Gastroesophageal sphincter (tissue), 4 donors: ENCODE data around the gene HOGA1. TPM values are rescaled to one million over a fixed set of nuclear protein-coding genes. Genes with fewer than 3 reads are reported as not detected.

ENCODE experiments used
- ATAC-seq: fragments of 150-250 bp; one replicate; pipeline ENCODE4 v1.9.1; 2016; ENCODE audit warnings: mild to moderate bottlenecking, moderate library complexity
- H3K27ac ChIP-seq, 4 donors: fragments of 200-600 bp; sonication (generic) in 3 of 4; 1 replicate in 3 of 4; 2 replicates in 1 of 4; pipeline ENCODE4 v1.5.1; 2016 to 2019
- H3K27me3 ChIP-seq: fragments of 200-600 bp; sonication (generic); one replicate; pipeline ENCODE4 v1.5.1; 2019
- H3K36me3 ChIP-seq, 2 donors: fragments of 200-600 bp; sonication (generic); one replicate each; pipeline ENCODE4 v1.5.1; 2019; ENCODE audit warnings: control low read depth in 1 of 2
- H3K4me1 ChIP-seq, 3 donors: fragments of 200-600 bp; sonication (generic); 1 replicate in 2 of 3; 2 replicates in 1 of 3; pipeline ENCODE4 v1.5.1; 2016 to 2019; ENCODE audit warnings: control low read depth in 2 of 3
- H3K4me3 ChIP-seq, 2 donors: fragments of 200-600 bp; sonication (generic); one replicate each; pipeline ENCODE4 v1.5.1; 2019; ENCODE audit warnings: mild to moderate bottlenecking in 1 of 2, moderate library complexity in 1 of 2
- H3K9me3 ChIP-seq, 3 donors: fragments of 200-600 bp; sonication (generic); one replicate each; pipeline ENCODE4 v1.5.1; 2017 to 2019; ENCODE audit warnings: control low read depth in 2 of 3
- CTCF ChIP-seq, 4 experiments: fragments of 200-600 bp in 2 of 4; fragments of 450-650 bp in 2 of 4; sonication (generic) in 1 of 4; IDR thresholded peaks; one replicate each; pipeline ENCODE4 v1.5.1; 2017 to 2019; ENCODE audit warnings: antibody characterized with exemption in 4 of 4, mild to moderate bottlenecking in 2 of 4, moderate library complexity in 2 of 4
- EP300 ChIP-seq: sonication (generic); formaldehyde crosslinking; IDR thresholded peaks from one replicate; pipeline ENCODE4 v1.6.1; 2017; ENCODE audit warnings: antibody characterized with exemption, mild to moderate bottlenecking
- POLR2A ChIP-seq, 2 donors: fragments of 450-650 bp; IDR thresholded peaks; one replicate each; pipeline ENCODE4 v1.6.1; 2017; ENCODE audit warnings: antibody characterized with exemption in 2 of 2, mild to moderate bottlenecking in 2 of 2, moderate library complexity in 1 of 2
- POLR2AphosphoS5 ChIP-seq: sonication (generic); formaldehyde crosslinking; IDR thresholded peaks from one replicate; pipeline ENCODE4 v1.6.1; 2017; ENCODE audit warnings: antibody characterized with exemption
- WGBS, 2 donors: methylation state at CpG; one replicate each; pipeline ENCODE4 v1.1.5; 2018; ENCODE audit warnings: low coverage in 1 of 2; 5-methylcytosine and 5-hydroxymethylcytosine counted together
- total RNA-seq, 4 donors: library from RNA; depleted of rRNA; stranded (reverse); fragments of >200 nt; gene quantifications; one replicate each; pipeline ENCODE4 v1.1.0, GENCODE V29; 2016

The HOGA1 gene
- total RNA-seq, 4 donors from 2014 or later, result 0.62 to 2.5 (median 1.1) TPM

- 63% methylated on average over 8 of the region's 10 CpGs; no CpG with 5 or more reads in 1 of the 2 donors for WGBS, 2 donors
- TF ChIP-seq CTCF (IDR thresholded peaks at IDR 0.05) (no peak), POLR2AphosphoS5 (peak; percentile 70), POLR2A (IDR thresholded peaks at IDR 0.05) (no peak)
- Histone ChIP-seq H3K27me3 (no peaks in the 10 kb centered on the region), H3K4me3 (no peak overlapping the region), H3K4me1 (peaks cover 4 to 62% (median 18%) of the 10 kb centered on the region in 3 donors), H3K9me3 (no peaks in the 10 kb centered on the region), H3K27ac (peak overlapping the region; percentile 43 to 89 (median 84)), H3K36me3 (no peaks in the 10 kb centered on the region)
- peak; percentile 87 for ATAC-seq
These were observed 41.1 kb upstream of the HOGA1 start for GRCh38 chr10:97543025-97543546.

GRCh38 chr10:97546456-97547270, 37.5 kb upstream of the HOGA1 start:
- TF ChIP-seq EP300, result no peak
- TF ChIP-seq CTCF (IDR thresholded peaks at IDR 0.05), result no peak
- TF ChIP-seq POLR2A (IDR thresholded peaks at IDR 0.05), result no peak
- TF ChIP-seq POLR2AphosphoS5, result no peak
- Histone ChIP-seq H3K27ac (no peak overlapping the region), H3K27me3 (no peaks in the 10 kb centered on the region), H3K9me3 (no peaks in the 10 kb centered on the region), H3K4me1 (peaks cover 4 to 65% (median 18%) of the 10 kb centered on the region in 3 donors), H3K36me3 (no peaks in the 10 kb centered on the region), H3K4me3 (no peak overlapping the region)
- no peak for ATAC-seq
- WGBS, 2 donors, result 79 to 86% methylated on average over 5 to 10 of the region's 18 CpGs

- H3K27ac ChIP-seq, result no peak overlapping the region
- 57 to 67% methylated on average over 3 to 4 of the region's 4 CpGs for WGBS, 2 donors
- H3K4me1 ChIP-seq, result peaks cover 4 to 60% (median 14%) of the 10 kb centered on the region in 3 donors
- no peaks in the 10 kb centered on the region for H3K36me3 ChIP-seq
- TF ChIP-seq POLR2A (IDR thresholded peaks at IDR 0.05), result no peak
- no peak for TF ChIP-seq CTCF (IDR thresholded peaks at IDR 0.05)
- no peak for TF ChIP-seq POLR2AphosphoS5
- TF ChIP-seq EP300, result no peak
- H3K4me3 ChIP-seq, result no peak overlapping the region
- no peaks in the 10 kb centered on the region for H3K9me3 ChIP-seq
- no peak for ATAC-seq
- H3K27me3 ChIP-seq, result no peaks in the 10 kb centered on the region
These were observed 37.0 kb upstream of the HOGA1 start for GRCh38 chr10:97547271-97547600.

- 38 to 73% methylated on average over 1 to 3 of the region's 4 CpGs for WGBS, 2 donors
- no peak for ATAC-seq
- Histone ChIP-seq H3K27ac (no peak overlapping the region), H3K9me3 (no peaks in the 10 kb centered on the region), H3K4me3 (no peak overlapping the region), H3K36me3 (no peaks in the 10 kb centered on the region), H3K27me3 (no peaks in the 10 kb centered on the region), H3K4me1 (peaks cover 0 to 52% (median 6%) of the 10 kb centered on the region in 3 donors)
- TF ChIP-seq POLR2A (IDR thresholded peaks at IDR 0.05), result no peak
These were observed 36.2 kb upstream of the HOGA1 start for GRCh38 chr10:97547962-97548361.

GRCh38 chr10:97548828-97549455, 35.2 kb upstream of the HOGA1 start:
- no peak for ATAC-seq
- H3K4me3 ChIP-seq, result no peak overlapping the region
- H3K4me1 ChIP-seq, result peaks cover 0 to 52% (median 0%) of the 10 kb centered on the region in 3 donors
- no peaks in the 10 kb centered on the region for H3K9me3 ChIP-seq
- WGBS, 2 donors, result 68 to 77% methylated on average over 8 to 10 of the region's 13 CpGs
- TF ChIP-seq EP300 (no peak), CTCF (IDR thresholded peaks at IDR 0.05) (no peak)
- H3K36me3 ChIP-seq, result no peaks in the 10 kb centered on the region
- H3K27ac ChIP-seq, result peak overlapping the region in 1 of 4 donors; percentile 58
- no peaks in the 10 kb centered on the region for H3K27me3 ChIP-seq
